ENCODE results near the gene KCNMB1. TPM values are rescaled to one million over a fixed set of nuclear protein-coding genes. Genes with fewer than 3 reads are reported as not detected.
"Not testable (repeated sequence)": the region's sequence is repeated elsewhere in the genome, so short reads cannot be mapped to it uniquely, and the experiment has no call there.

Gene KCNMB1
- total RNA-seq, 2 donors from 2014 or later, result 0.74 to 0.83 TPM

- no peaks in the 10 kb centered on the region for H3K27me3 ChIP-seq
- no peak overlapping the region for H3K27ac ChIP-seq
- DNase-seq (ENCODE audit: low spot score), result no peak
- H3K9me3 ChIP-seq, result no peaks in the 10 kb centered on the region
- H3K36me3 ChIP-seq, result no peaks in the 10 kb centered on the region
- no peaks in the 10 kb centered on the region for H3K4me1 ChIP-seq
- no peak overlapping the region for H3K4me3 ChIP-seq
- no peak for TF ChIP-seq CTCF (IDR thresholded peaks at IDR 0.05)
Measured at GRCh38 chr5:170377027-170377426, 12.1 kb downstream of the KCNMB1 start.

- not testable (repeated sequence) for H3K36me3 ChIP-seq; DNase-seq (ENCODE audit: low spot score); H3K9me3 ChIP-seq; H3K4me1 ChIP-seq; H3K4me3 ChIP-seq; H3K27ac ChIP-seq; H3K27me3 ChIP-seq
Measured at GRCh38 chr5:170376526-170376925, 12.6 kb downstream of the KCNMB1 start.

- no peak for TF ChIP-seq CTCF (IDR thresholded peaks at IDR 0.05)
- H3K27me3 ChIP-seq, result no peaks in the 10 kb centered on the region
- no peak for DNase-seq (ENCODE audit: low spot score)
- H3K27ac ChIP-seq, result no peak overlapping the region
- no peaks in the 10 kb centered on the region for H3K36me3 ChIP-seq
- no peaks in the 10 kb centered on the region for H3K4me1 ChIP-seq
- H3K9me3 ChIP-seq, result no peaks in the 10 kb centered on the region
- no peak overlapping the region for H3K4me3 ChIP-seq
Measured at GRCh38 chr5:170375283-170375682, 13.9 kb downstream of the KCNMB1 start.

GRCh38 chr5:170372971-170373370 is 16.2 kb downstream of the KCNMB1 start:
- no peak for TF ChIP-seq CTCF (IDR thresholded peaks at IDR 0.05)
- H3K27me3 ChIP-seq, result no peaks in the 10 kb centered on the region
- no peak overlapping the region for H3K4me3 ChIP-seq
- H3K4me1 ChIP-seq, result no peaks in the 10 kb centered on the region
- H3K36me3 ChIP-seq, result no peaks in the 10 kb centered on the region
- H3K27ac ChIP-seq, result no peak overlapping the region
- no peak for DNase-seq (ENCODE audit: low spot score)
- no peaks in the 10 kb centered on the region for H3K9me3 ChIP-seq

GRCh38 chr5:170368586-170368985 is 20.6 kb downstream of the KCNMB1 start:
- H3K27me3 ChIP-seq, result no peaks in the 10 kb centered on the region

GRCh38 chr5:170366276-170366675 is 22.9 kb downstream of the KCNMB1 start:
- Histone ChIP-seq H3K27me3 (no peaks in the 10 kb centered on the region), H3K4me1 (peaks cover 0 to 19% of the 10 kb centered on the region in 2 donors), H3K4me3 (no peak overlapping the region), H3K36me3 (no peaks in the 10 kb centered on the region), H3K27ac (no peak overlapping the region), H3K9me3 (no peaks in the 10 kb centered on the region)
- DNase-seq (ENCODE audit: low spot score), result no peak
- no peak for TF ChIP-seq CTCF (IDR thresholded peaks at IDR 0.05)

More at GRCh38 chr5:170368586-170368985, 20.6 kb downstream of the KCNMB1 start:
- Histone ChIP-seq H3K9me3 (no peaks in the 10 kb centered on the region), H3K4me1 (no peaks in the 10 kb centered on the region), H3K27ac (no peak overlapping the region), H3K4me3 (no peak overlapping the region), H3K36me3 (no peaks in the 10 kb centered on the region)
- DNase-seq (ENCODE audit: low spot score), result no peak
- no peak for TF ChIP-seq CTCF (IDR thresholded peaks at IDR 0.05)

Data from right atrium auricular region (tissue), 2 donors.